ENCODE data around the gene PLB1.

PLB1 gene

DNA sequence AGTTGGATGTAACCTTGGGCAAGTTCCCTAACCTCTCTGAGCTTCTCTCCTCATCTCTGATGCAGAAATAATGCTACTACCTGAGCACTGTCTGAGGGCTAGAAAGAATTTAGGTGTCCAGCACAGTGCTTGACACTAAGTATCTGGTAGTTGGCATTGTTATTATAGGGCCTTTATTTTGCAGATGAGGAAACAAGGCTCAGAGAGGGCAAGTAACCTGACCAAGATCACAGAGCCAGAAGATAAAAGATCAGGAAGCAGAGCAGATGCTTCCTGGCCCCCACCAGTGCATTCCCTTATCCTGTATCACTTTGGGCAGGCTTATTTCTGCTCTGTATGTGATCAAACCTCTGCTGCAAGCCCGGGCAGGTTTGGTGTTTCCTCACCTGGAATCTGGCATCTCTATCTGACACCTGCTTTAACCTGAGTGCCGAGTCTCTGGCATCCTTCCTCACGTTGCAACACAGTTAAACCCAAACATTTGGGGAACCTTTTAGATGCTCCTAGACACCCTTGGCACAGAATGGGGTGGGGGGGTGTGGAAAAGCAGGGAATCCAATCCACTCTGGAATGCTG lies 69.9 kb downstream of the PLB1 start:
- no peak for DNase-seq (ENCODE audit: low spot score)

DNA sequence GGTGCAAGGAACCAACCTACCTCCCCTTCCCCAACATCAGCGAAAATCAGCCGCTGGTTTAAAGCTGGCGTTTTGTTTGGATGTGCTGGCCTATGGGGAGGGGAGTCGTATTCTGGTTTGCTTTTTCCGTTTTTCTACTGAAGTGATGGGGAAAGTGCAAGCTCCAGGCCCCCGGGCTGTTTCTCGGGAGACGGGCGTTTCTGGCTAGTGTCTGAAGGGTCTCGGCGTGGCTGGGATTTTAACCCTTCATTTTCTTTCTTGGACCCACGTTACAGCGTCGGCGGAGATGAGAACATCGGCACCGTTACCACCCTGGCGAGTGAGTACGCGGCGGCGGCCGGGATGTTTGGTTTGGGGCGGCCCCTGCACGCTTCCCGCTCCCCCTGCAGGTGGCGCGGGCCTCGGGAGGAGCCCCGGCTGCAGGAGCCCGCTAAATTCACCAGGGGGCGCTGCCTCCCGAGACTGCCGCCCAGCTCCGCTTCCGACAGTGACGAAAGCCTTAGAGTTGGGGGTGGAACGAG lies 70.7 kb downstream of the PLB1 start:
- peak; percentile 75 for DNase-seq (ENCODE audit: low spot score)

GRCh38 chr2:28567061-28567471 lies 71.2 kb downstream of the PLB1 start:
- DNase-seq (ENCODE audit: low spot score), result no peak

GRCh38 chr2:28568036-28568435 lies 72.2 kb downstream of the PLB1 start:
- no peak for DNase-seq (ENCODE audit: low spot score)

GRCh38 chr2:28568533-28568932 lies 72.7 kb downstream of the PLB1 start:
- no peak for DNase-seq (ENCODE audit: low spot score)

GRCh38 chr2:28570431-28570830 lies 74.6 kb downstream of the PLB1 start:
- no peak for DNase-seq (ENCODE audit: low spot score)

DNA sequence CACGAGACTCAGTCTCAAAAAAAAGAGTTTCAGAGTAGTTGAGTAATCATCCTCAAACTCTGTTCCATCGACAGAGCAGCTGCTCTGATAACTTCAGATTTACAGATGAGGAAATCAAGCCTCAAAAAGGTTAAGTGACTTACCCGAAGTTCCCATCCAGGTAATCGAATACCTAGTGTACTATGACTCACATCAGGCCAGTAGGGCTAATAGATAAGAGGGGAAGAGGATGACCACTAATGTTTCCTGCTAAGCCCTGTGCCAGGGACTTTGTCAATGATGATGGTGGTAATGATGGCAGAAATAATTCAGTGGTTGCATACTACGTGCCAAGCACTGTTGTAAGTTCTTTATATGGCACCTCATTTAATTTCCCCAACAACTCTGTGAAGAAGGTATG lies 80.9 kb downstream of the PLB1 start:
- DNase-seq (ENCODE audit: low spot score), result no peak

DNA sequence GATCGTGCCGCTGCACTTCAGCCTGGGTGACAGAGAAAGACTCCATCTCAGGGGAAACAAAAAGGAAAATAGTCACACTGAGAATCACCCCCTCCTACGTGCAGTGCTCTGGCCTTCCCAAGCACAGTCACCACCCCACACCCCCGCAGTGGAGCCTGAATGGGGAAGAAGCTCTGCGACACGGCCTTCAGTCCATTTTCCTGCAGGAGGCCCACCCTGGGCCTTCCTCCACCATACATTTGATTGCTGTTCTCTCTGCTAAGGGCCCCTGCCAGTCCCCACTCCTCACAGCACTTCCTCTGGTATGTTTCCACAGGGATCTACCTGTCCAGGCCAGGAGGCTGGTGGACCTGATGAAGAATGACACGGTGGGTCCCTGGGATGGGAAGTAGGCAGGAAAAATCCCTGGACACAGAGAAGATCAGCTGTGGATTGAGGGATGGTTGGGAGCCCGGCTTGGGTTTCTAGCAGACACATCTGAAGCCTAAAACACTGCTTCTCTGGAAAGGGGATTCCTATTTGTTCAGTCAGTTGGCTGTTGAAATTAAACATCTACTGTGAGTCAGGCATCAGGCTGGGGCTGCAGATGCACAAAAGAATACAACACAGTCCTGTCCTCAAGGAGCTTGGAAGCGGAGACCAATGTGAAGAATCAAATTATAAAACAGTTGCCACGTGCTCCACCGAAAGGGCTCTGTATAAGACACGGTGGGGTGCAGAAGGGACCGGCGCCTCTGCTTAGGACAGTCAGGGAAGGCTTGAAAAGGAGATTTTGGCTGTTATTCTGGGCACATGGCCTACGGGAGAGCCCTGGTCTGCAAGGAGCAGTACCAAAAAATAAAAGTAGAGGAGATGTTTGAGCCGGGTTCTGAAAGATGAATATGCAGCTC lies 82.2 kb downstream of the PLB1 start:
- DNase-seq (ENCODE audit: low spot score), result no peak

GRCh38 chr2:28578774-28579173 lies 82.9 kb downstream of the PLB1 start:
- DNase-seq (ENCODE audit: low spot score), result no peak

GRCh38 chr2:28579606-28580005 lies 83.7 kb downstream of the PLB1 start:
- no peak for DNase-seq (ENCODE audit: low spot score)

DNA sequence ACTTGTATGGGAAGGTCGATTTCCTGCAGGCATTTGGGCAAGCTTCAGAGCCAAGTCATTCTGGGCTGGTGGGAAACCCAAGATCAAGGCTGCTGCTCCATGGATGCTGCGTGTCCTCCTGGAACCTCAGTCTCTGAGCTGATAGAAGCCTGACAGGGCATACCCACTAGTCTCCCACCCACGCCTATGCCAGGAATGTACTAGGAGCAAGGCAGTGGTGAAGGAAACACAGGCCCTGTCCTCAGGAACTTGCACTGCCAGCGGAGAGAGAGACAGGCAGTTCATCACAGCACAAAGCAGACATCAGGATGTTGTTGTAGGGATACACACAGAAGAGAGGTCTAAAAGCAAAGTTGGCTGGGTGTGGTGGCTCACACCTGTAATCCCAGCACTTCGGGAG lies 84.2 kb downstream of the PLB1 start:
- no peak for DNase-seq (ENCODE audit: low spot score)

- DNase-seq (ENCODE audit: low spot score), result no peak
These were observed 85.5 kb downstream of the PLB1 start for GRCh38 chr2:28581312-28581711.

- no peak for DNase-seq (ENCODE audit: low spot score)
These were observed 86.3 kb downstream of the PLB1 start for GRCh38 chr2:28582152-28582551.

DNA sequence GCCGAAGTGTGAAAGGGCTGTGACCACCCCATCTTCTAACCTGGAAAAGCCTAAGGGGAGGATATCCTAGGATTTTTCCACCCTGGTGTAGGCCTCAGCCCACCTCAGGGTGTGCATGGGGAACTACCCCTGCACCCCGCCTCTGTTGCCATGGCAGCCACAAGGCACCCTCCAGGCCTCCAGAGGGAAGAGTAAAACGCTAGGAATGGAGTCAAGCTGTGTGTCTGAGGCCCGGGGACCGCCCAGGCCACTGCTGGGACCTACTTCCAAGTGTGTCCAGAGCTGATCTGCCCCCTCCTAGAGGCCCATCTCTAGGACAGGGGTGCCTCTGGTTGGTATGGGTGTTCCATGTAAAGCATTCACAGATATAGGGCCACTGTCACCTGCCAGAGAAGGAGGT lies 86.7 kb downstream of the PLB1 start:
- DNase-seq (ENCODE audit: low spot score), result no peak

- DNase-seq (ENCODE audit: low spot score), result peak; percentile 87
These were observed 88.2 kb downstream of the PLB1 start for GRCh38 chr2:28583899-28584553.

GRCh38 chr2:28586867-28587266 lies 91.0 kb downstream of the PLB1 start:
- DNase-seq (ENCODE audit: low spot score), result peak; percentile 27

DNA sequence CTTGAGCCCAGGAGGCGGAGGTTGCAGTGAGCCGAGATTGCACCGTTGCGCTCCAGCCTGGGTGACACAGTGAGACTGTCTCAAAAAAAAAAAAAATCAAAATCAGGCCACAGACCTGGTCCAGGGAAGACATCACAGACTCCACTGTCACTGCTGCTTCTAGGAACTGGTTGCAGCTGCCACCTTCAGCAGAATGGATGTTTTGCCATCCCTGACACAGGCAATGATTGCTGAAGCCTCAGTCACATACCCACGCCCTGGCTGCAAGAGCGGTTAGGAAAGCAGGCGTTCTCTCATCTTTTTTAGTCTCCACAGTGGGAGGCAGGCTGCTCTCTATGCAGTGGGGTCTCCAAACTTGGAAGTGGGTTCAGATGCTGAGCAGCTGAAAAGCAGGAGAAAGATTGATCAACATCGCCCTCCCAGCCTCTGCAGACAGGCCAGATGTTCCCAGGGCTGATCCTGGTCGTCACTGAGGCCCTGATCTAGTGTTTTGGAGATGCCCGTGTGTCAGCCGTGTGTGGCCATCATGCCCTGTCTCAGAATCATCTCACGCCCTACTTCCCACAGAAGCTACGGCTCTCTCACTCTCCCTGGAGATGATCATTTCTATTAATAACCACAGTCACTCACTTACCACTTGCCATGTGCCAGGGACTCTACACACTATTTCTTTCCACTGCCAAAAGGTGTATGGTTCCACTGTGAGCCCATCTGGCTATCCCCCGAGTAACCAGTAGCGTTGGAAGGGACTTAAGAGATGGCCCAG lies 91.8 kb downstream of the PLB1 start:
- DNase-seq (ENCODE audit: low spot score), result no peak

DNA sequence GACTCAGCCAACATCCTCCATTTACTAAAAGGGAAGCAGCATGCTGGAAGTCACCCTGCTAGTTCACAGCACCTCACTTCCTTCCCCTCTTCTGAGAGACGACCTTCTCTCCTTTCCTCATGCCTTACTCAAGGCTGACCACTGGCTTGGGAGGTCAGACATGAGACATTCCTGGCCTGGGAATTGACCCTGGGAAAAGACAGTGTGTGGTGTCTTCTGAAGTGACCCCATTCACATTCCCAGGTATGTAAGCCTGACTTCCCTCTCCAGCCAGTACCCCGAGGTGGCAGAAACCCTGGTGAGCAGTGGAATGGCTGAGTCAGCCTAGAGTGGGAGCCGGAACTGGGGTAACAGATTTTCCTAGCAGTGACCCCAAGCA lies 92.4 kb downstream of the PLB1 start:
- no peak for DNase-seq (ENCODE audit: low spot score)

GRCh38 chr2:28589746-28590463 lies 94.0 kb downstream of the PLB1 start:
- no peak for DNase-seq (ENCODE audit: low spot score)

DNA sequence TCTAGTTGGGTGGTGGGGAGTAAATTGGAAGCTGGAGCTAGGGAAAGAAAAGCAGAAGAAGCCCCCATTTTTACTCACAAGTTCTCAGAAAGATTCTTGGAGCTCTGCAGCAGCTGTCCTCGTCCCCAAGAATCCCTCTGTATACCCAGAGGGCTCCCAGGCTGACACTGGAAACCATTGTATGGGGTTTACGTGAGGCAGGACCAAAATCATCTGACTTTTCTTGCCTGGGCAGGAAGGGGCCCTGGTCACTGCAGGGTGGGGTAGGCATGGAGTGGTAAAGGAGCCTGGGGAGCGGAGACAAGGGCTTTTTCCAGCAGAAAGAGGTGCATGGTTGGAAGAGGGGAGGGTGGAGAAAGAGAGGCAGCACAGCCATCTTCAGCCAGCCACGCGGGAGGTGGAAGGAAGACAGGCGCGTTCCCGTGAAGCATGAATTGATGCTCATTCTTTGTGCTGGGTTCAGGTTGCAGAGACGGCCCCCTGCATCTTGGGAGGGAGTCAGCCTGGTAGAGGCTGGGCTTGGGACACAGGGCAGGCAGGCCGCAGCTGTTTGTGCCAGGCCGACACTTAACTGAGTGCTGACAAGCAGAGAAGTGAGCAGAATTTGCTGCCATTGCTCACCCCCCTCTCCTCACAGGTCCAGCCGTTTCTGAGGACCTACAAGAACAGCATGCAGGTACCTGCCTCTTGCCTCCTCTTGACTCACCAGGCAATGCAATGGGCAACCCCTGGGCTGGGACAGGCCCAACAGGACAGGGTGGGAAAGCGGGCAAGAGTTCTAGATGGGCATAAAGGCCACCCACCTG lies 94.8 kb downstream of the PLB1 start:
- DNase-seq (ENCODE audit: low spot score), result no peak
